Measurements from ENCODE around the gene NBPF19. TPM values are rescaled to one million over a fixed set of nuclear protein-coding genes. Genes with fewer than 3 reads are reported as not detected.
"Not testable (repeated sequence)": the region's sequence is repeated elsewhere in the genome, so short reads cannot be mapped to it uniquely, and the experiment has no call there.

Gene NBPF19, protein sequence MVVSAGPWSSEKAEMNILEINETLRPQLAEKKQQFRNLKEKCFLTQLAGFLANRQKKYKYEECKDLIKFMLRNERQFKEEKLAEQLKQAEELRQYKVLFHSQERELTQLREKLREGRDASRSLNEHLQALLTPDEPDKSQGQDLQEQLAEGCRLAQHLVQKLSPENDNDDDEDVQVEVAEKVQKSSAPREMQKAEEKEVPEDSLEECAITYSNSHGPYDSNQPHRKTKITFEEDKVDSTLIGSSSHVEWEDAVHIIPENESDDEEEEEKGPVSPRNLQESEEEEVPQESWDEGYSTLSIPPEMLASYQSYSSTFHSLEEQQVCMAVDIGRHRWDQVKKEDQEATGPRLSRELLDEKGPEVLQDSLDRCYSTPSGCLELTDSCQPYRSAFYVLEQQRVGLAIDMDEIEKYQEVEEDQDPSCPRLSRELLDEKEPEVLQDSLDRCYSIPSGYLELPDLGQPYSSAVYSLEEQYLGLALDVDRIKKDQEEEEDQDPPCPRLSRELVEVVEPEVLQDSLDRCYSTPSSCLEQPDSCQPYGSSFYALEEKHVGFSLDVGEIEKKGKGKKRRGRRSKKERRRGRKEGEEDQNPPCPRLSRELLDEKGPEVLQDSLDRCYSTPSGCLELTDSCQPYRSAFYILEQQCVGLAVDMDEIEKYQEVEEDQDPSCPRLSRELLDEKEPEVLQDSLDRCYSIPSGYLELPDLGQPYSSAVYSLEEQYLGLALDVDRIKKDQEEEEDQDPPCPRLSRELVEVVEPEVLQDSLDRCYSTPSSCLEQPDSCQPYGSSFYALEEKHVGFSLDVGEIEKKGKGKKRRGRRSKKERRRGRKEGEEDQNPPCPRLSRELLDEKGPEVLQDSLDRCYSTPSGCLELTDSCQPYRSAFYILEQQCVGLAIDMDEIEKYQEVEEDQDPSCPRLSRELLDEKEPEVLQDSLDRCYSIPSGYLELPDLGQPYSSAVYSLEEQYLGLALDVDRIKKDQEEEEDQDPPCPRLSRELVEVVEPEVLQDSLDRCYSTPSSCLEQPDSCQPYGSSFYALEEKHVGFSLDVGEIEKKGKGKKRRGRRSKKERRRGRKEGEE (N-terminal part only)
- 0.99 and 1.5 TPM in 2 replicates for total RNA-seq

DNA sequence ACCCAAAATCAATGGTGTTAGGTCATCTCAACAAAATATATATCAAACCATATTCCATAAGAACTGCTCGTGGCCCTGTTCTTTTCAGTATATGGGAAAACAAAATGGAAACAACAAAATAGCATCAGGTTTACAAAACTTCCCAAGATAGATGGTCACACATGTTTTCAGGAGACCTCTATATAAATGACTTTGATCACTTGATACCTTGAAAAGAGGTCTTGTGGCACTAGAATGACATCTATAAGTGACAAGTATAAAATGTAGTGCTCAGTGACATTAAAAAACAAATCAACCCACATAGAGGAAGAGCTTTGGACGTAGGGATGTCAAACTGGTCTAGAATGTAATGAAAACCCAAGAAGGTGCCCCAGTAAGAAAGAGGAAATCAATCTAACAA, at the start of gene NBPF19:
TSS of gene NBPF19 (plus strand) at position 301 of the 400 bp plus-strand sequence. CDS start 888 bp downstream, outside the sequence.
- DNase-seq (ENCODE audit: low read depth in 2 of 2): not testable (repeated sequence)

DNA sequence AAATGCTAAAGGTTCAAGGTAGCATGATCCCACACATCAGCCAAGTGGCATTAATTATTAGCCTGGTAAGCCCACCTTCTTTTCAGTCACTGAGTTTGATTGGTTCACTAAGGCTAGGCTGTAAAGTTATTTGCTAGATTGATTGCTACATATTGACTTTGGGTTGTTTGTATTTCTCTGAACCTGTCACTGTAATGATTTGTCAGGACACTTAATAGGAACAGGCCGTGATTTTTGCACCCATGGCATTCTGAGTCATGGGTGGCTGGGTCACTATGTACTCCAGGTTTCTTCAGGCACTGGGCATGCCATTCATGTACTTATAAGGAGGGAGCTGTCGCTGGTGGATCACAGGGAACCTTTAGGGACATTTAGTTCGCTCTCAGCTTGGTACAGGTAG, 46.5 kb upstream of the NBPF19 start:
- not testable (repeated sequence) for DNase-seq (ENCODE audit: low read depth in 2 of 2)

DNA sequence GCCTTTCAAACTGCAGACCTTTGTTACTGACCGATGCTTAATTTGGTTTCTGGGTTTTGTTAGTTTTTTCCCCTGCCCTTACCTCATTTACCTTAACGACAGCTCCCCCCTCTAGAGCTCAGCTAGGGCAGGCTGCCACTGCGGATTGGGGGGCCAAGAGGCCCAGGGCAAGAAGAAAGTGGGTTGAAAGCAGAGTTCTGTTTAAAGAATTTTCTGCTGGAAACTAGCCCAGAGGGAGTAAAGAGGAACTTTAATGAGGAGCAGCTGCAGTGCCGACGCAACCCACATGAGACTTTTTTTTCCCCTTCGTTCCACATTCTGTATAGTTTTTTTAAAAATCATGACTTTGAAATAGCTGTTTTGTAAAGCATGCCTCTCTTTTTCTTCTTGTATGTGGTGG, 29.4 kb upstream of the NBPF19 start:
- not testable (repeated sequence) for DNase-seq (ENCODE audit: low read depth in 2 of 2)

DNA sequence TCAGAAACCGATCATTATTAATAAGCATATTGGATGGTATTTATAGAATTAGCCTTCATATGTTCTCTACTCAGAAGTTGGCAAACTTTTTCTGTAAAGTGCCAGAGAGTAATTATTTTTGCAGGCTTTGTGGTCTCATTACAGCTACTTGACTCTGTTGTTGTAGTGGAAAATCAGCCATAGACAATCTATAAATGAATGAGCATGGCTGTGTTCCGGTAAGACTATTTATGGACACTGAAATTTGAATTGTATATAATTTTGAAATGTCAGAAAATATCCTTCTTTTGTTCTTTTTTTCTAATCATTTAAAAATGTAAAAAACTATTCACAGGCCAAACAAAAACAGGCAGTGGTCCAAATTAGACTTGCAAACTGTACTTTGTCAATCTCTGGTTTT, 22.6 kb upstream of the NBPF19 start:
- not testable (repeated sequence) for DNase-seq (ENCODE audit: low read depth in 2 of 2)

DNA sequence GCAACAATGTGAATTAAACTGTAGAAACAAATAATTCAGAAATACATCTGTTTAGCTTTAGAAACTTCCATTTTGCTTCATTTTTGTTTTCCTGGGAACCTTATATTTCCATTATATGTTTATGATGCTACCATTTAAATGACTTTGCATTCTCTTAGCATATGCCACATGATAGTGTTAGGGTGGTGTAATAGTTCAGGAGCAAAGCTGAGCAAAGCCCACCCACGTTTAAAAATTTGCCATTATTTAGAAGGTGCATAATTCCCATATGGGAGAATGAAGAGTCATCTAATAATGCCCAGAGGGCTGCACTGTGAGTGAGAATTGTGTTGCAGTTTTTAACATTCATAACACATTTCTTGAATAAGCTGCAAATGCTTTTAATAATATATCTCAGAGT, 22.2 kb upstream of the NBPF19 start:
- not testable (repeated sequence) for DNase-seq (ENCODE audit: low read depth in 2 of 2)

DNA sequence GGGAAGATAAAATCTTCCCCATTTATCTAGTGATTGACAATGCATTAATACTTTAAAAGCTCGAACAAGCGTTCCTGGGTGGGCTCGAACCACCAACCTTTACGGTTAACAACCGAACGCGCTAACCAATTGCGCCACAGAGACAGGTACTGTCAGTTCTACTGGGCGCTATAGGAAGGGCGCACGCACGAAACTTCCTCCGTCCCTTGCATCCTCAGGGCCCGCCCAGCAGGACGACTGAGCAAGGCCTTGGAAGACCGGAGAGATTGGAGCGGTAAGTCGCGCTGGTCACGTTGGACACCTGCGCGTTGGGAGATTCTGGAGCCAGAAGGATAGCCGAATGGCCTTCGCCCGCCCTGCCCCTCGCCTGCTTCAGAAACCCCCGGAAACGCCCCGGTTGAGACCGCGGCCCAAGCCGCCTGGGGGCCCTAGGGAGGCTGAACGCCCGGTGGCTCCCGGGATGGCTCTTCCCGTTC, 83.5 kb downstream of the NBPF19 start:
- peak; percentile 15 to 20 for DNase-seq (ENCODE audit: low read depth in 2 of 2)

DNA sequence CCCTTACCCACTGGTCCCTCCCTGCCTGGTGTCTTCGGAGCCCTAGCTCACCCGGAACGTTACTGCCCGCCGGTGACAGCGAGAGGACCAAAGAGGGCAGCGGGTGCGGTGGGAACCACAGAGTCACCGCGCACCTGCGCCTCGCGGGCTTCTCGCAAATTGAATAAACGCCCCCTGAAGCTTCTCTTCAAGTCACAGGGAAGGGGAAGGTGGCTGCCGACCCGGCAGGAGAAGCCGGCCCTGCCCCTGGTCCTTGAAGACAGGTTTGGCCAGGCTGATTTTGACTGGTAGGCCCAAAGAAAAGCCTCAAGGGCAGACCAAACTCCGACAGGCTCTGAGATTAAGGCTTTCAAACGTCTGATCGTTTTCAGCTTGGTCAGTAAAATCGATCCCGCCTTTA, 87.0 kb downstream of the NBPF19 start:
- DNase-seq (ENCODE audit: low read depth in 2 of 2): not testable (repeated sequence)

DNA sequence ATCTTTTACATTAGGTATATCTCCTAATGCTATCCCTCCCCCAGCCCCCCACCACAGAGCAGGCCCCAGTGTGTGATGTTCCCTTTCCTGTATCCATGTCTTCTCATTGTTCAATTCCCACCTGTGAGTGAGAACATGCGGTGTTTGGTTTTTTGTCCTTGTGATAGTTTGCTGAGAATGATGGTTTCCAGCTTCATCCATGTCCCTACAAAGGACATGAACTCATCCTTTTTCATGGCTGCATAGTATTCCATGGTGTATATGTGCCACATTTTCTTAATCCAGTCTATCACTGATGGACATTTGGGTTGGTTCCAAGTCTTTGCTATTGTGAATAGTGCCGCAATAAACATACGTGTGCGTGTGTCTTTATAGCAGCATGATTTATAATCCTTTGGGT, 90.6 kb downstream of the NBPF19 start:
- not testable (repeated sequence) for DNase-seq (ENCODE audit: low read depth in 2 of 2)

DNA sequence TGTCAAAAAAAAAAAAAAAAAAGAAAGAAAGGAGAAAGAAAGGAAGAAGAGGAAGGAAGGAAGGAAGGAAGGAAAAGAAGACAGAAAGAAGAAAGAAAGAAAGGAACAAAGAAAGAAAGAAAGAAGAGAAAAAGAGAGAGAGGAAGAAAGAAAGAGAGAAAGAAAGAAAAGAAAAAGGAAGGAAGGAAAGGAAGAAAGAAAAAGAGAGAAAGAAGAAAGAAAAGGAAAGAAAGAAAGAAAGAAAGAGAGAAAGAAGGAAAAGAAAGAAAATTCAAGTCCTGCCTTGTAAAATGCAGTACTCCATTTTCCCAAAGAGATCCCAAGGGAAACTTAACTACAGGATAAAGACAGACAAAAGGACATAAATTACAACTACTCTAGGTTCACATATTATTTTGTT, 97.9 kb downstream of the NBPF19 start:
- not testable (repeated sequence) for DNase-seq (ENCODE audit: low read depth in 2 of 2)

DNA sequence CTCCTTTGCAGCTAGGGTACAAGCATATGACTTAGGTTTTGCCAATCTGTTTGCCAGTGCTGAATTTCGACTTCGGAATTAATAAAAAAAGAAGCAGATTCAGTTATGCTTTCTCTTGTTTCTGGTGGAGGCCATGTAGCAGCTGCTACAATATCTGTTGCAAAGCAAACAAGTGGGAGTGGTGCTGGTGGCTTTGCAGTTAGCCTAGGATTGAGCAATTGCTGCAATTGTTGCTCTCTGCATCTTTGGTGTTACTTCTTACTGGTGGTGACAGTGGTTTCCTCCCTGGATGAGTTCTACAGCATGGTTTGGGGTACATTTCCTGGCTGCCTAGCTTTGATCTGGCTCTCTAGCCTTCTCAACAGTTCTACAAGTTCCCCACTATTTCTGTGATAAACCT, 110.7 kb downstream of the NBPF19 start:
- DNase-seq (ENCODE audit: low read depth in 2 of 2): not testable (repeated sequence)

Other genes with a start within 250 kb of the NBPF19 start
- not detected in 2 replicates for gene PPIAL4C, start 108.8 kb downstream of the NBPF19 start, total RNA-seq